Activated T-cell treated with anti-CD3 and anti-CD28 coated beads, Interleukin-2, amount 50 U/mL, for 4 hours (primary cell): ENCODE results near the gene C17orf75. TPM values are rescaled to one million over a fixed set of nuclear protein-coding genes. Genes with fewer than 3 reads are reported as not detected.
"Not testable (repeated sequence)": the region's sequence is repeated elsewhere in the genome, so short reads cannot be mapped to it uniquely, and the experiment has no call there.

Source experiments
- ATAC-seq, 2 donors: fragments of 200-7000 bp; cut with Tn5 transposase; one replicate each; pipeline ENCODE4 v1.10.0; 2021
- DNase-seq: peaks from one replicate; pipeline ENCODE4 v3.0.0-alpha.2; 2020
- H3K27me3 Mint-ChIP-seq: one replicate; pipeline ENCODE4 v1.8.0; 2021; ENCODE audit warnings: low read depth, mixed read lengths
- H3K36me3 Mint-ChIP-seq: one replicate; pipeline ENCODE4 v1.8.0; 2022; ENCODE audit warnings: mixed read lengths; ENCODE audit not compliant: insufficient read depth
- H3K4me1 Mint-ChIP-seq: one replicate; pipeline ENCODE4 v1.8.0; 2021; ENCODE audit warnings: low read depth, mixed read lengths
- H3K4me3 Mint-ChIP-seq: one replicate; pipeline ENCODE4 v1.8.0; 2021; ENCODE audit warnings: mild to moderate bottlenecking, moderate library complexity, mixed read lengths
- H3K9me3 Mint-ChIP-seq: one replicate; pipeline ENCODE4 v1.8.0; 2021; ENCODE audit warnings: mixed read lengths
- total RNA-seq, 3 donors: library from RNA; stranded (reverse); gene quantifications; one replicate each; pipeline ENCODE4 v1.2.1, GENCODE V29; 2021

The C17orf75 gene
- total RNA-seq, 3 donors from 2014 or later, result 29.1 to 34.1 (median 31.7) TPM

DNA sequence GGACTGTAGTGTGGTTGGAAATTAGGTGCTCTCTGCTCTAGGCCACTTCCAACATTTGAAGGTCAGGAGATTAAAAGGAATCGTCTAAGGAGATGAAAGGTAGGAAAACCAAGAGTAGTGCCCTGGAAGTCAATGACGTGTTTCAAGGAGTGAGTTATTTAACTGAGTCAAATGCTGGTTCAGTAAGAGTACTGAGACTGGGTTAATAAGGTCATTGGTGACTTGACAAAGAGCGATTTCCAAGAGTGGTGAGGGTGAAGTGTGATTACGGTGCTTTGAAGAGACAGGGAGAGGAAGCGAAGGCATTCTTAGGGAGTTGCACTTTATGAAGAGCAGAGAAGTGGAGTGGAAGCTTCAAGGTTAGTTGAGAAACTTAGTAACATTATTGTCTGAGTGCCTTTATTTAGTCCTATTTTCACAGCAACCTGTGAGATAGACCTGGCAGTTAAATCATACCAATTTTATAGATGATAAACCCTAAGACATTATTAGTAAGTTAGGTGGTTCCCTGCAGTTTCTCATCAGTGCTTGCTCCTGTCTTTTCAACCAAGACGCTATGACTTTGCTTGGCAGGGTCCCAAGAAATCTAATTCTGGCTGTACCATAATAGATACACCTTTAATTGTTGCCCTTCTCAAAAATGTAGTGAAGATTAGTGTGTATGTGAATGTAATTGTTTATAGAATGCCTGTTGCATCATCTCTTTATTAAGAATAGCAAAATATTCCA lies 13.8 kb upstream of the C17orf75 start:
- Mint-ChIP-seq H3K27me3 (no peaks in the 10 kb centered on the region), H3K4me3 (peak overlapping the region; percentile 62), H3K9me3 (no peaks in the 10 kb centered on the region), H3K36me3 (peaks cover 32% of the 10 kb centered on the region), H3K4me1 (peaks cover 60% of the 10 kb centered on the region)
- DNase-seq (no peak), ATAC-seq (peak in 1 of 2 donors; percentile 23)

- not testable (repeated sequence) for ATAC-seq, H3K27me3 Mint-ChIP-seq, H3K9me3 Mint-ChIP-seq, DNase-seq
- Mint-ChIP-seq H3K4me3 (peak overlapping the region; percentile 100), H3K36me3 (peaks cover 28% of the 10 kb centered on the region), H3K4me1 (peaks cover 53% of the 10 kb centered on the region)
Observed at GRCh38 chr17:32352734-32353133, 10.8 kb upstream of the C17orf75 start.

GRCh38 chr17:32350666-32351418 lies 8.9 kb upstream of the C17orf75 start:
- Mint-ChIP-seq H3K4me1 (peaks cover 41% of the 10 kb centered on the region), H3K27me3 (no peaks in the 10 kb centered on the region), H3K36me3 (peaks cover 24% of the 10 kb centered on the region), H3K4me3 (peak overlapping the region; percentile 100), H3K9me3 (no peaks in the 10 kb centered on the region)
- ATAC-seq (peak; percentile 15 to 27), DNase-seq (peak; percentile 15)

GRCh38 chr17:32349854-32350665 lies 8.1 kb upstream of the C17orf75 start, which contains the start of gene ZNF207:
Gene ZNF207 (plus strand): TSS chr17:32350157. CDS start chr17:32350286, 129 bp downstream.
- Mint-ChIP-seq H3K36me3 (peaks cover 17% of the 10 kb centered on the region), H3K27me3 (no peaks in the 10 kb centered on the region), H3K4me3 (peak within 1 kb of the TSS; percentile 100), H3K9me3 (no peaks in the 10 kb centered on the region), H3K4me1 (peaks cover 33% of the 10 kb centered on the region)
- ATAC-seq, result peak; percentile 94 to 97
- peak; percentile 93 for DNase-seq

DNA sequence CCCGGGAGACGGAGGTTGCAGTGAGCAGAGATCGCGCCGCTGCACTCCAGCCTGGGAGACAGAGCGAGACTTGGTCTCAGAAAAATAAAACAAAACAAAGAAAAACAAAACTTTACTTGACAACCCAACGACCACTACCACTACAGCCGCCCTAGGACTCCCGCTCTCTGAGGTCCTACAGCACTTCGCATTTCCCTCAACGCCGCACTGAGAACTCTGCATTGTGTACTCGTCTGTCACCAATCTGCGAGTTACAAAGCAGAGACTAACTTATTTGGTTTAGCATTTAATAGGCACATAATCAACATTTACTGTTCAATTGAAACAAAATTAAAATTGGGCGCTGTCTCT lies 7.5 kb upstream of the C17orf75 start:
- Mint-ChIP-seq H3K27me3 (no peaks in the 10 kb centered on the region), H3K9me3 (no peaks in the 10 kb centered on the region), H3K4me3 (peak overlapping the region; percentile 100), H3K4me1 (peaks cover 28% of the 10 kb centered on the region), H3K36me3 (peaks cover 12% of the 10 kb centered on the region)
- DNase-seq (no peak), ATAC-seq (peak; percentile 4 to 23)

DNA sequence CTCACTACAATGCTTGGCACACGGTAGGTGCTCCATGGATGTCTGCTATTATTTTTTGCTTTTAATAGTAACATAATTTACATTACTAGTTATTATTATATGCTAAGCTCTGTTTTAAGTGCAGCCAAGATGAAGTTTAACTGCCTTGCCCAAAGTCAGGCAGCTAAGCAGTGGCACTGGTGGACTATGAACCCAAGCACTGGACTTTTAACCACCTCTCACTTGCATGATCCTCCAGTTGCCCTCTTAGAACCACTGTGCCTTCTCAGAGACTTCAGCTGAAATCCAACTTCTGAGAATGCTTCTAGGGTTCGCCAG lies 6.5 kb upstream of the C17orf75 start:
- ATAC-seq, result no peak
- DNase-seq, result no peak
- Mint-ChIP-seq H3K36me3 (peaks cover 11% of the 10 kb centered on the region), H3K27me3 (no peaks in the 10 kb centered on the region), H3K4me3 (peak overlapping the region; percentile 58), H3K9me3 (no peaks in the 10 kb centered on the region), H3K4me1 (peaks cover 20% of the 10 kb centered on the region)

DNA sequence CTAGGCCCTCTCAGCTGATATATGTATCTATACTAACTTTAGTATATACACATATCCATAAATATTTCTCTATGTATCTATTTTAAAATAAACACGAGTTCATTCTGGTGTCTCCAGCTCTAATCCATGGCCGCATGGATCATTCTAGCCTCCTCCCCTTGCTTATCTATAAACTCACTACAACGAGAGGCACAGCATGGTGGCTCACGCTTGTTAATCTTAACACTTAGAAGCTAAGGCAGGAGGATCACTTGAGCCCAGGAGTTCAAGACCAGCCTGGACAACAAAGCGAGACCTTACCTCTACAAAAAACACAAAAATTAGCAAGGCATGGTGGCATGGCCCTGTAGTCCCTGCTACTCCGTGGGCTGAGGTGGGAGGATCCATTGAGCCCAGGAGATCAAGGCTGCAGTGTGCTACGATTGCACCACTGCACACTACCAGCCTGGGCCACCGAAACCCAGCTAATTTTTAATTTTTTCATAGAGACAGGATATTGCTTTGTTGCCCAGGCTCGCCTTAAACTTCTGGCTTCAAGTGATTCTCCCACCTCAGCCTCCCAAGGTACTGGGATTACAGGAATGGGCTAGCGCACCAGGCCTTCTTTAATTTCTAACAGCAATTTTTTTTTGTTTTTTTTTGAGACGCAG lies 4.1 kb upstream of the C17orf75 start:
- Mint-ChIP-seq H3K36me3 (peaks cover 1% of the 10 kb centered on the region), H3K4me3 (no peak overlapping the region)

DNA sequence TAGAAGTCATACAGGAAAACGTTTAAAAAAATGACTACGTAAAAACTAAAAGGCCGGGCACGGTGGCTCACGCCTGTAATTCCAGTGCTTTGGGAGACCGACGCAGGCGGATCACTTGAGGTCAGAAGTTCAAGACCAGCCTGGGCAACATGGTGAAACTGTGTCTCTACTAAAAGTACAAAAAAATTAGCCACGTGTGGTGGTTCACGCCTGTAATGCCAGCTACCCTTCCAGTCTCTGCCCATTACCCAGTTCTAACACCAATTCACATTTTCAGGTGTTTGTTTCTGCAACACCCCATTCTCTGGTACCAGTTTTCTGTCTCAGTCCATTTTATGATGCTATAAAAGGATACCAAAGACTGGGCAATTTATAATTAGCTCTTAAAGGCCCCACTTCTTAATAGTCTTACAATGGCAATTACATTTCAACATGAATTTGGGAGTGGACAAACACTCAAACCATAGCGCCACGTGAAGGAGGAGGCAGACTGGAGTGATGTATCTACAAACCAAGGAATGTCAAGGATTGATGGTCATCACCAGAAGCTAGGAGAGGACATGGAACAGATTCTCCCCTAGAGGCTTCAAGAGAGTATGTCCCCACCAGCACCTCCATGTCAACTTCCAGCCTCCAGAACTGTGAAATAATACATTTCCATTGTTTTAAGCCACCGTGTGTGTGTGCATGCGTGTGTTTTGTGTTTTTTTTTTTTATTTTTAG lies 791 bp upstream of the C17orf75 start:
- no peaks in the 10 kb centered on the region for H3K9me3 Mint-ChIP-seq
- H3K36me3 Mint-ChIP-seq, result peaks cover 6% of the 10 kb centered on the region
- H3K4me1 Mint-ChIP-seq, result peaks cover 18% of the 10 kb centered on the region
- H3K27me3 Mint-ChIP-seq, result no peaks in the 10 kb centered on the region
- ATAC-seq (no peak), DNase-seq (no peak)
- H3K4me3 Mint-ChIP-seq, result peak overlapping the region; percentile 87

More for the DNA sequence above, 4.1 kb upstream of the C17orf75 start:
- H3K4me1 Mint-ChIP-seq, result peaks cover 18% of the 10 kb centered on the region
- DNase-seq (no peak), ATAC-seq (no peak)
- no peaks in the 10 kb centered on the region for H3K27me3 Mint-ChIP-seq
- H3K9me3 Mint-ChIP-seq, result no peaks in the 10 kb centered on the region

DNA sequence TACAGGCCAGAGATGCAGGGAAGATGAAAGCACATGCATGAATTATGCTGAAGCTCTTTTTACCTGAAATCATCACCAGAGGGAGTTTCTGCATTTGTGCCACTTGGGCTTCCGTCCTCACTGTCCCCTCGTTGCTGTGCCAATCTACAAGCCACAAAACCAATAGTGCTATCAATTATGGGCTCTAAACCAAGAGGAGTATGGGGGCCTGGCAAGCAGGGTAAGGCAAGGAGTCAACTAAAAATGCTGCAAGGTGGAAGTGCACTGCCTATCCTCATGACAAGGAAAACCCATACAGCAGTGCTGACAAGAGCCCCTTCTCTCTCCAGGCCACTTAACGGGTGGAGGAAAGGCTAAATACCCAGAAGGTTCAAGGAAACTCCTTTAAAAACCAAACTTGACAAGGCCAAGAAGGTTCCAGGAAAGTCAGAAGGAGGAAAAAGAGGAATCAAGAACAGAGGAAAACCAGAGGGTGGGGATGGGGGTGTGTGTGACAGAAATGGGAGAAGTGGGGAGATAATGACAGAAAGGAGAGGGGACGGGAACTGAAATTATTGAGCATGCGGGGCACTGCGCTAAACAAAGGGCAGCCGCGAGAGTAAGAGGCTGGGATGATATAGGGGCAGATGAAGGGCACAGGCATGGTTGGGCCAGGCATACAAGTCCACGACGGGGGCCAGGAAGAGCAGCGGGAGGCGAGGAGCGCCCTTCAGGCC lies 674 bp downstream of the C17orf75 start:
- no peaks in the 10 kb centered on the region for H3K27me3 Mint-ChIP-seq
- H3K9me3 Mint-ChIP-seq, result no peaks in the 10 kb centered on the region
- peaks cover 8% of the 10 kb centered on the region for H3K36me3 Mint-ChIP-seq

DNA sequence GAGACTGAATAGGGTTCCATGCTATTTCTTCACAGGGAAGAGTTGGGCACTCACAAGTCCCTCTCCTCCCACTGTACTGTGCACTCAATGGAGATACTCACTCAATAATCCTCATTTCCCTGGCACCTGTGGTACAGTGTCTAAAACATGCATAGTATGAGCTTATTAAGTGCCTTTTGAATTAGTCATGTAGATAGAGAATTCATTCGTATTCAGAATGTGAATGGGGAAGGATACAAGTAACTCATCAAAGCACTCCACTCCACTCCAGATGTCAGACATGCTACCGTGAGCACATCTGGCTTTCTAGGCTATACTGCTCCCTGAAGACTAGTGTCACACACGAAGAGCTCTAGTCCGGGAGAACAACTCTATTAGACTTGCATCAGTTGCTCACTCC lies 6.3 kb downstream of the C17orf75 start:
- no peak overlapping the region for H3K4me3 Mint-ChIP-seq
- peaks cover 20% of the 10 kb centered on the region for H3K4me1 Mint-ChIP-seq
- DNase-seq (no peak), ATAC-seq (no peak)
- H3K9me3 Mint-ChIP-seq, result no peaks in the 10 kb centered on the region
- H3K27me3 Mint-ChIP-seq, result no peaks in the 10 kb centered on the region
- H3K36me3 Mint-ChIP-seq, result peaks cover 16% of the 10 kb centered on the region

More for the DNA sequence above, 674 bp downstream of the C17orf75 start:
- H3K4me1 Mint-ChIP-seq, result peaks cover 18% of the 10 kb centered on the region
- ATAC-seq (peak; percentile 29 to 39), DNase-seq (peak; percentile 26)
- H3K4me3 Mint-ChIP-seq, result peak overlapping the region; percentile 87

GRCh38 chr17:32335046-32335445 lies 6.9 kb downstream of the C17orf75 start:
- peaks cover 24% of the 10 kb centered on the region for H3K4me1 Mint-ChIP-seq
- H3K4me3 Mint-ChIP-seq, result no peak overlapping the region
- no peak for DNase-seq
- ATAC-seq, result no peak
- peaks cover 15% of the 10 kb centered on the region for H3K36me3 Mint-ChIP-seq
- H3K27me3 Mint-ChIP-seq, result no peaks in the 10 kb centered on the region
- H3K9me3 Mint-ChIP-seq, result no peaks in the 10 kb centered on the region

DNA sequence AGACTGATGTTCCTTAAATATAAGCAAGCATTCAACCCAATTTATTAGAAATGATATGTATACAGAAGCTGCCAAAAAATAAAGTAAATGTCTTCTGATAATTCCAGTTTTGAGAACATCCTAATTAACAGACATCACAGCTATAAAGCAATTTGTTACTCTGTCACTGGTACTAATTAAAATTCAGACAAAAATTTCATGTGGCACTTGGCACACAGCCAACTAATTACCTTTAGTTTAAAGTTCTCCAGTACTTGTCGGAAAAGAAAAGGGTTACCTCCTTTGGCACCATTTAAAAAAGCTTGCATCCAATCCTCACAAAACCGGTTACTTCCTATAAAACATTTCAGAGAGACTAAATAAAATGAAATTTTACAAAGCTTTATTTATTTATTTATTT lies 8.8 kb downstream of the C17orf75 start:
- ATAC-seq (no peak), DNase-seq (no peak)
- H3K9me3 Mint-ChIP-seq, result no peaks in the 10 kb centered on the region
- H3K4me1 Mint-ChIP-seq, result peaks cover 25% of the 10 kb centered on the region
- no peaks in the 10 kb centered on the region for H3K27me3 Mint-ChIP-seq
- H3K36me3 Mint-ChIP-seq, result peaks cover 12% of the 10 kb centered on the region
- H3K4me3 Mint-ChIP-seq, result no peak overlapping the region
